Hematopoietic multipotent progenitor cell (in vitro differentiated cells): ENCODE results near the gene CCM2. TPM values are rescaled to one million over a fixed set of nuclear protein-coding genes. Genes with fewer than 3 reads are reported as not detected.
A peak's percentile ranks its signal among the peaks of the same experiment; 100 is the strongest.

Experiments
- DNase-seq, 3 donors: peaks; one replicate each; pipeline ENCODE4 v3.0.0-alpha.2; 2011 to 2015; ENCODE audit warnings: low read depth in 2 of 3, low spot score in 2 of 3
- total RNA-seq: library from RNA; depleted of rRNA; stranded (reverse); fragments of >200 nt; gene quantifications from one replicate; pipeline ENCODE4 v1.2.3, GENCODE V29; 2012

The CCM2 gene
- total RNA-seq, 1 donor = 143 TPM

DNA sequence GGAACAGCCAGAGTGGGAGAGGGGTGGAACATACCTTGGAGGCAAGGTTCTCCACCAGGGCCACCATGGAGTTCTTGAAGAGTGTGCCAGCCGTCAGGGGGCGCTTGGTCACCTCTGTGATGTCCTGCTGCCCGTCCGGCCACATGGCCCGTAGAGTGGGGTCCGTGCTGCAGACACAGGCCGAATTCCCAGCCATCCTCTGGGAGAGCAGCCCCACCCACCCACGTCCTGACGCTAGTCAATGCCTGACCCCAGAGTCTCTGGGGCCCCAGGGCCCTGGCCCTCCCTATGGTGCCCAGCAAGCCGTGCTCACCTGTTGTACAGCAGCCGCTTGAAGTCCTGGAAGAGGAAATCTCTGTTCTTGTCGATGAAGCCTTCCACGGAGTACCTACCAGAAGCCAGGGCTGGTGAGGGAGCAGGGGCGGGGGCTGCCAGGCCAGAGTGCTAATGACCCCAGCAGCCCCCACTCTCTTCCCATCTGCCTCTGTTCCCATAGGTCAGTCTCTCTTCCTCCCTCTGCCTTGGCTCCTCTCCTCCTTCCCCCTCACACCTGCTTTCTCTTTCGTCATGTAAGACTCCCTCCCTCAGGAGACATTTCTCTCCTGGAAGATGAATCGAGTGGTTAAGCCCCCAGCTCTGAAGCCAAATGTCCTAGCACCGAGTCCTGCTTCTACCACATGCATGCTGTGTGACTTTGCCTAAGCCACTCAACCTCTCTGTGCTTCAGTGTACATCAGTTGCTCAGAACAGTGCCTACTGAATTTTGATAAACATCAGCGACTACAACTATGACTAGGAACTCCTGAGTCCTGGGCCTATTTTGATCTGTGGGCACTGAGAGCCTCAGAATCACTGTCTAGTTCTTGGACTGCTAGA lies 32.2 kb upstream of the CCM2 start:
- no peak for DNase-seq

DNA sequence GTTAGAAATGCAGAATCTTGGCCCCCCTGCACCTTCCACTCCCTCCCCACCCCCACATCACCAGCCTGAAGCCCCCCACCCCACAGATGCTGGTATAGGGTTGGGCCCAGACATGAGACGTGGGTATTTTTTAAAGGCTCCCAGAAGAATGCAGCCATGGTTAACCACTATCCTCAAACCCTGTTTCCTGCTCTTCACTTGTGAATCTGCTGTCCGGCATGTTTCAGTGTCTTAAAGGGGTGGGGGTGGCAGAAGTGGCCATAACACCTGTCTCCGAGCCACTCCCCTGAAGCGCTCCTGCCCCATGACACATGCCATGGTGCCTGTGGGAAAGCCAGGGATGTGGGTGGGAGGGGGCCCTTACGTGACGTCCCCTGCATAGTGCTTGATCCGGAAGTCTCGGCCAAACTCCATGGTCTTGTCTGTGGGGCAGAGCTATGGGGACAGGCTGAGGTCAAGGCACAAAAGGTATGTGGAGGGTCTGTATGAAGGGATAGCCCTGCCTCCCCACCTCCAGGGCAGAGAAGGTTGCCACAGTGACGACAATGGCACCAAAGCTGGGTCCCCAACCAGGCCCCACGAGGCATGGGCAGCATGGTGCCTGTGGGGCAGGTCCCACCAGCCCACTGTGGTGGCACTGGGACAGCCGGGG lies 30.8 kb upstream of the CCM2 start:
- DNase-seq = no peak

GRCh38 chr7:44969701-44970522 lies 30.1 kb upstream of the CCM2 start:
- no peak for DNase-seq

DNA sequence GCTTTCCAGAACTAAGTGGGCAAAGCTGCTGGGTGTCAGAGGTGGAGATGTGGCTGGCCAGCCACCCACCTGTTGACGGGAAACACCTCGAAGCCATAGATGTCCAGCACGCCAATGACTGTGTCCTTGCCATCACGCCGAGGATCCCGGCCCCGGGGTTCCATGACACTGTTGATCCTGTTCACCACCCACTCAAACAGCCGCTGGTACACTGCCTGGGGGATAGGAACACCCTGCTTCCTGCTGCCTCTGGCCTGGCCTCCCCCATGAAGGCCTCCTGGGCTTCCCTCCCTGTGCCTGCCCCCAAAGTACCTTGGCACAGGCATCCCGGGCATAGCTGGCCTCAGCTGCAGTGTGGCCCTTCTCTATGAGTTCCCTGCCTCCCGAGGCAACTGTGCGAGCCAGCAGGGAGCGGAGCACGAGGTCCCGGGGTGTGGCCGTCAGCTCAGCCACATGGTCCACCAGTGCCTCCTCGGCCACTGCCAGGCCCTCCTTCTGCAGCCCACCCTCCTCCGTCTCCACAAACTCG lies 29.4 kb upstream of the CCM2 start:
- DNase-seq = no peak

- no peak for DNase-seq
Measured at GRCh38 chr7:44971188-44971901, 28.7 kb upstream of the CCM2 start.

DNA sequence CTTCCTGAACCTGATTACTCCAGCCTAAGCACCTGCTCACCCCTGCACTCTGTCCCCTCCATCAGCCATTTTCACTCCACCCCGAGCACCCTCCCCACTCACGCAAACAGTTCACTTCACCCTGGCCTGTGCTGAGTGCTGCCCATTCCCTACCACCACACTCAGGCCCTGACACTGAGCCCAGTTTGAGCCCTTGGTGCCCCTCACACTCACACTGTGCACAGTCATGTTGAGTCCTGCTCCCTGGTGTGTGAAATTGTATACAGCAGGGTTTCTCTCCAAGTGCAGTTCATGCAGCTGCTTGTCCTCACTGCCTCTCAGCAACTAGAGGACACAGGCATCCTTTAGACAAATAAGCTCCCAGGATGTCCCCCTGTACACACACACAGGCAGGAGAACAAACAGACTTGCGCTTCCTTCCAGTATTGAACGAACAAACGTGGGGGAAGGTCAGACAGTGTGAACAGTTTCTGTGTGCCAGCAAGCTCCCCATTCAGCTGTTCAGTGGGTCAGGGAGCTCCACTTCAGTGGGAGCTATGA lies 28.0 kb upstream of the CCM2 start:
- DNase-seq = no peak

- DNase-seq = no peak
Measured at GRCh38 chr7:44972562-44972961, 27.4 kb upstream of the CCM2 start.

DNA sequence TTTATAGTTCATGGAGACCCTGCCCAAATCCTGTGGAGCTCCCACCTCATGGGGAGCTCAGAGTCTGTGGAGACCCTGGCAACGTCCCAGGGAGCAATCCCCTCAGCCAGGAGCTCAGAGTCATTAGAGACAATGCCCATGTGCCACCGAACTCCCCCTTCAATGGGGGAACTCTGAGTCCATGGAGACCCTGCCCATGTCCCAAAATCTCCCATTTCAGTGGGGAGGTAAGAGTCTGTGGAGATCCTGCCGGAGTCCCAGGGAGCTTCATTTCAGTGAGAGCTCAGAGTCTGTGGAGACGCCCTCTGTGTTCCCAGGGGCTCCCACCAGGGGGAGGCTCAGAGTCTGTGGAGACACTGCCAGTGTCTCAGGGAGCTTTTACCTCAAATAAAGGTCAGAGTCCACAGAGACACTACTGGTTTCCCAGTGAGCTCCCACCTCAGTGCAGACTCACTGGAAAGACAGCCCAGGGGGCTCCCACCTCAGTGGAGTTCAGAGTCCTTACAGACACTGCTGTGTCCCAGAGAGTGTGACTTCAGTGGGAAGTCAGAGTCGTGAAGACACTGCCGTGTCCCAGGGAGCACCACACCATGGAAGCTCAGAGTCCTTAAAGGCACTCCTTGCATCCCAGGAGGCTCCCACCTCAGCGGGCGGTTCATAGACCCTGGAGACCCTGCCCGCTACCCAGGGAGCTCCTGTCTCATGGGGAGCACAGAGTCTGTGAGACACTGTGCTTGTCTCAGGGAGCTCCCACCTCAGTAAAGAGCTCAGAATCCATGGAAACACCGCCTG lies 26.2 kb upstream of the CCM2 start:
- DNase-seq = peak in 2 of 3 donors; percentile 40 to 66

DNA sequence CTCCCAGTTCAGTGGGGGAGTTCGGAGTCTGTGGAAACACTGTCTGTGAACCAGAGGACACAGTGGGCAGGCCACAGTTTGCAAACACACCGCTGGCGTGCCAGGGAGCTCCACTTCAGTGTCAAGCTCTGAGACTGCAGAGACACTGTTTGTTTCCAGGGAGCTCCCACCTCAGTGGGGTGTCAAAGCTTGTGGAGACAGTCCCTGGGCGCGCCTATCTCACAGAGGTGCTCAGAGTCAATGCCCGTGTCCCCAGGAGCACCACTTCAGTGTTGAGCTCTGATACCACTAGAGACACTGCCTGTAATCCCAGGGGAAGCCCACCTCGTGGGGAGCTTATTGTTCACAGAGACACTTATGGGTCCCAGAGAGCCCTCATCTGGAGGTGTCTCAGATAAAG lies 25.5 kb upstream of the CCM2 start:
- no peak for DNase-seq

- no peak for DNase-seq
Measured at GRCh38 chr7:44975331-44976039, 24.5 kb upstream of the CCM2 start.

DNA sequence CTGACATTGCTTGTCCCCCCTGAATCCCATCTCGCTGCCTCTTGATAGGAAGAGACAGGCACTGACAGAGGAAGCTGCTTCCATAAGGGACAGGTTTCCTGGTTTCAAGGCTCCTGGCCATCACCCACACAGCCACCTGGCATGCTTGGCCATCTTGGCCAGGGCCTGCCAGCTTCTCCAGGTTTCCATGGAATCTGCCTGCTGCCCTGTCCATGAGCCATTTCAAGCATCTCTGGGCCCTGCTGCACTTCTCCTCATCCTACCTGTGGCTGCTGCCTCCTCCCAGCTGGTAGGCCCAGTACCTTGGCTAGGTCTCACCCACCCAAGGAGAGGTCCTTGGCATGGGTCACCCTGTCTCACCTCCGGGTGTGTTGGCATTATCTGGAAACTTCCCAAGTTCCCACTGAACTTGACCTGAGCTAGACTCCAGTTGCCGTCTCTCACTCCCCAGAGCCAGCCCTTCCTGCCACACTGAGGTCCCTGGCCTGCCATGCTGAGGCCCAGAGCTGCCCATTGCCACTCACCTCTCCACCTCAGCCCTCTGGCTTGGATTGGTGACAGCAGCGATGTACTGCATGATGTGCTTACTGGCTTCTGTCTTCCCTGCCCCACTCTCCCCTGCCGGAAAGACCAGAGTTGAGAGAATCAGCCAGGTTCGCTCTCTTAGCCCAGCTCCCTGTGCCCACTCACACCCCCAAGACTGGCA lies 23.8 kb upstream of the CCM2 start:
- DNase-seq = no peak

- DNase-seq = no peak
Measured at GRCh38 chr7:44976746-44977196, 23.2 kb upstream of the CCM2 start.

DNA sequence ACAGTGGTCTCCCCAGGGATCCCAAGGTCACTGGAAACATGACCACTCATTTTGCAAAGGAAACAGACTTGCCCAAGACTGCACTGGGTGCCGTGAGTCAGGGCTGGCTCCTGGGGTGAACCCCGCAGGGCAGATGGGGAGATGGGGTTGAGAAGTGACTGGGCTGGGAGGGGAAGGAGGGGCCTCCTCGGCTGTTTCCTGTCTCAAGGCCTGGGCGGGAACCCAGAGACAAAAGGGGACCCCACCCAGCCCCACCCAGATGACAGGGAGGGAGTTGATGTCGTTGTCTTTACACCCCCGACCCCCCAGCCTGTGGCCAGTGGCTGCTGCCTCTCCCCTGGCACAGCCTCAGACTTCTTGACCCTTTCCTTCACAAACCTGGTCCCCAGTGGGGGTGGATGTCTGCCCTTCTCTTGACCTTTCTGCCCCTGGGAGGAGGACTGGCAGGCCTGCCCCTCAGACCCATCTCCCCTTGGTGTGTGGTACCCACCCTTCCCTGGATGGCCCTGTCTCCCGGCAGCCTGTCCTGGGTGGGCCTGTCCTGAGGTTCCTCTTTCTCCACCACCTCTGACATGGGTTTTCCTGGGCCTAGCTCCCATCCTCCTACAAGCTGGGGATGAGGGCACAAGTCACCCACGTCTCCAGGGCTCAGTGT lies 22.6 kb upstream of the CCM2 start:
- DNase-seq = peak in 2 of 3 donors; percentile 67 to 75

DNA sequence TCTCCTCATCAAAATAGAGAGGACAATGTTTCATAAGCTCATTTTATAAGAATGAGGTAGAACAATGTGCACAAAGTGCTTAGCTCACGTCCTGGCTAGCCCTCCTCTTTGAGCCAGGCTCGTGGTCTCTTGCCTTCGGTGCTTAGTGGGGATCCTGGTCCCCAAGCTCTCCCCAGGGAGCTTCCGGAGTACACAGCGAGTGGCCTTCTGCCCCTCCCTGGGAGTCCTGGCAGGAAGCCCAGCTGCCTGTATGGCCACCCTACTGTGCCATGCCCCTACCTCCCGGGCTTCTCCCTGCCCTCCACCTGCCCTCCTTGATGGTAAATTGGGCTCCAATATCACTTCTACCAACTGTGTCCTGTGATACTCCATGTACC lies 22.1 kb upstream of the CCM2 start:
- no peak for DNase-seq

GRCh38 chr7:44978511-44979366 lies 21.3 kb upstream of the CCM2 start, which contains the start of gene MYO1G:
Gene MYO1G, minus strand, starts transcription at chr7:44979015. Its CDS starts 54 bp downstream, at chr7:44978961.
- peak; percentile 67 to 95 (median 94) for DNase-seq
